ENCODE measurements around the gene EIF5.

Gene EIF5

GRCh38 chr14:103311171-103311997 is 22.7 kb upstream of the EIF5 start:
- no peak for DNase-seq

DNA sequence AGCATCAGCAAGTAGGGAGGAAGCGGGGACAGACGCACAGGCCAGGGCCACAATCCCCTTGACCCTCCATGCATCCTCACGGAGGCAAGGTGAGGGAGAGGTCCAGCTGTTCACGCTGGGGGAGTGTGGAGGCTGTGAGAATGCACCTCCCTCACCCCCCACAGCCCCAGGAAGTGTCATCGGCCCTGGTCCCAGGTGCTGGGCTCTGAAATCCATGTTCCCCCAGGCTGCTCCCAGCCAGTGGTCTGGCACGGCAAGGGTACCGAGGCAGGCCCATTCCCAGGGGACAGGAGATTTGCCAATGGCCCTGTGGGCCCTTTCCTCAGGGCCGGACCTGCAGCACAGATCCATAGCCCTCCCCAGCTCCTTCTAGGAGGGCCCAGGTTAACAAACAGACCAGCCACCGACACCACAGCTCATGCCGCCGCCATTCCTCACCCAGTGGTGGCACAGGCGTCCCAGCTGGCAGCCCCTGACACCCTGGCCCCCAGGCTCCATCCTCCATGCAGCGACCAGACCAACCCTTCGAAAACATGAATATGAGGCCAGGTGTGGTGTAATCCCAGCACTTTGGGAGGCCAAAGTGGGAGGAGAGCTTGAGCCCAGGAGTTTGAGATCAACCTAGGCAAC is 21.9 kb upstream of the EIF5 start:
- no peak for DNase-seq

DNA sequence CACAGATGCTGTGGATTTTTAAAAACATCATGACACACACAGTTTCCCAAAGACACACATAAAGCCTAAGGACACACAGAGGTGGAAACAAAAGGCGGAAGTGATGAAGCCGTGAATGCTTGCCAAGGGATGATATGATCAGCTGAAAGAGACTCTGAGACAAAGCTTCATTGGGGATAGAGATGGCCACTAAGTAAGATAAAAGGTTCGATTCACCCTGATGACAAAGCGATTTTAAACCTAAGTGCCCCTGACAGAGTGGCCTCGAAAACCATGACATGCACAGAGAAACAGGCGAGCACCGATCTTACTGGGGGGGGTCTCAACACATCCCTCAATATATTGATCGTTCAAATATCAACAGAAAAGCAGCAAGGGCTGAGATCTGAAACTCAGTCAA is 20.3 kb upstream of the EIF5 start:
- DNase-seq = no peak

- DNase-seq = no peak
Measured at GRCh38 chr14:103314496-103315277, 19.4 kb upstream of the EIF5 start.

GRCh38 chr14:103315351-103315911 is 18.6 kb upstream of the EIF5 start:
- DNase-seq = no peak

- no peak for DNase-seq
Measured at GRCh38 chr14:103315941-103316340, 18.1 kb upstream of the EIF5 start.

GRCh38 chr14:103316721-103317121 is 17.3 kb upstream of the EIF5 start:
- no peak for DNase-seq

DNA sequence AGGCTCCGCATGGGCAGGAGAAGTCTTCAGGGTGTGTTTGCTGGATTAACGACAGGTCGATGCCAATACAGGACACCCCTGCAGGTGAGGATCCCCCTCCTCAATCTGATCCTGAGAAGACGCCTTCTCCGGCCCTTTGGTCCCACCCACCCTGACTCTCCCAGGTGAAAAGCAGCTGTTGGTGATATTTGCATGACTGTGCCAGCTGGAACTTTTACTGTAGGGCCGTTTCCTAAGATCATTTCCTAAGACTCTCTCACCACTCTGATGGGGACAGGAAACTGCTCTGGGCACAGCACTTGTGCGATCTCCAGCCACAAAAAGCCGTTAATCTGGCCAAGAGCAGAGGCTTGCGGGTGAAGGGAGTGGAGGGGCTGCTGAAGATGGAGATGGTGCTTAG is 16.8 kb upstream of the EIF5 start:
- no peak for DNase-seq

- no peak for DNase-seq
Measured at GRCh38 chr14:103317976-103318580, 16.0 kb upstream of the EIF5 start.

GRCh38 chr14:103318750-103319419 is 15.2 kb upstream of the EIF5 start:
- no peak for DNase-seq

DNA sequence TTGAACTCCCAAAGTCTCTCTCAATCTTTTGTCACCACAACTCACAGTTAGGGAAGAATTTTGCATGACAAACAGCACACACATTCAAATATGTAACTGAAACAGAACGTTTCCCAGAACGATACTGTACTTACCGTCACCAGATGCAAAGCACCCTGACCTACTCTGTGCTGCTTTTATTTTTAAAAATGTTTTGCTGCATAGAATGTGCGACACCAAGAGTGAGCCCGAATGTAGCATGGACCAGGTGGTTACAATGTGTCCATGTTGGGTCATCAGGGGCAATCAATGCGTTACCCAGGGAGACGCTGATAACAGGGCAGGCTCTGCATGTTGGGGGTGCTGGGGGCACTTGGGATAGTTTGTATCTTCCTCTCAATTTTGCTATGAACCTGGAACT is 14.6 kb upstream of the EIF5 start:
- DNase-seq = no peak

DNA sequence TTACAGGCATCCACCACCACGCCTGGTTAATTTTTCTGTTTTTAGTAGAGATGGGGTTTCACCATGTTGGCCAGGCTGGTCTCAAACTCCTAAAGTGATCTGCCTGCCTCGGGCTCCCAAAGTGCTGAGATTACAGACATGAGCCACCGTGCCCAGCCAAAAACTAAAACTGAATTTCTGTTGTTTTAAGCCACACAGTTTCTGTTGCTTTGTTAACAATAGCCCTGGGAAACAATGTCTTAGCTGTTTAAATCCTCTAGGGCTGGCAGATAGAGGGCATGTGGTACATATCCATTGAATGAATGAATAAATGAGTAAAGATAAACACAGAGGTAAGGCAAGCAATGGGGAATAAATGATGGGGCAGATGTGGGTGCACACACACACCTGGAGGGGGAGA is 8.0 kb upstream of the EIF5 start:
- no peak for DNase-seq

DNA sequence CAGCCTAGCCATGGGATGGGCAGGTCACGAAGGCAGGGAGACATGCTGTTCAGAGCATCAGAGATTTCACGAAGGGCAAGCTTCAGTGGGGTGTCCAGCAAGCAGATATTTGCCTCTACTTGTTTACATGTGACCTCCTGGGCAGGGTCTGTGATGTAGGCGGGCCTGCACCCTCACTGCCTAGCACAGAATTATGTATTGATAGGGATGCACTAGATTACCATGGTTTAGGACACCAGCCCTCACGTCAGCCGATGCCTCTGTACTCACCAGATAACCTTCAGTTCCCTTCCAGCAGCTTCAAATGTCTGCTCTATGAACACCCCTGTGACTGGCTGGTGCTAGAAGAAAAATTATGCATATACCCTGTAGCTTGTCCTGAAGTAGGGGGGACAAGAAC is 5.1 kb upstream of the EIF5 start:
- DNase-seq = no peak

DNA sequence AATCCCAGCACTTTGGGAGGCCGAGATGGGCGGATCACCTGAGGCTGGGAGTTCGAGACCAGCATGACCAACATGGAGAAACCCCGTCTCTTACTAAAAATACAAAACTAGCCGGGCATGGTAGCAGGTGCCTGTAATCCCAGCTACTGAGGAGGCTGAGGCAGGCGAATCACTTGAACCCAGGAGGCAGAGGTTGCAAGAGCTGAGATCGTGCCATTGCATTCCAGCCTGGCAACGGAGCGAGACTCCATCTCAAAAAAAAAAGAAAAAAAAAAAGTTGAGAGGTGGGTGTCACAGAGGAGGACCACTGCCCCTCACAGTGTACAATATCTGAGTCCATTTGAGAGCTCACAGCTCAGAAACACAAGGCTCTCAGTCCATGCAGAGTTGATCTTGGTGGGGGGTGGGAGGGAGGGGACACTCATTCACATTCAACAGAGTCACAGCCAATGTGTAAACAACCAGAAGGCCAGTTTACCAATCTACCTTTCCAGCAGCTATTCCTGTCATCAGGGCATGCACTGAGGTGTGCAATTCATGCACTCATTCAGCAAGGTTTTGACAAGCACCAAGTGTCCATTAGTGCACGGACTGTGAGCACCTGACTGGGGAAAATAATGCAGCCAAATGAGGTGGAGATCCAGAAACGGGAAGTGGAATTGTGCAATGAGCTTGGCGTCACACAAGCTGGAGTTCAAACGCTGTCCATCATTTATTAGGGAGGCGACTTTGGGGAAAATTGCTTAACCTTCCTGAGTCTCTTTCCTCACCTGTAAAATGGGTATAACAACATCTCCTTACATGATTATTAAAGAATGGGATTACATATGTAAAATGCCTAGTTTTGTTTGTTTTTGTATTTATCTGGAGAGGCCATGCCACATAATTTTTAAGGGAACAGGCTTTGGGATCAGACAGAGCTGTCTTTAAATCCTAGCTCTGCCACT is 4.4 kb upstream of the EIF5 start:
- no peak for DNase-seq

DNA sequence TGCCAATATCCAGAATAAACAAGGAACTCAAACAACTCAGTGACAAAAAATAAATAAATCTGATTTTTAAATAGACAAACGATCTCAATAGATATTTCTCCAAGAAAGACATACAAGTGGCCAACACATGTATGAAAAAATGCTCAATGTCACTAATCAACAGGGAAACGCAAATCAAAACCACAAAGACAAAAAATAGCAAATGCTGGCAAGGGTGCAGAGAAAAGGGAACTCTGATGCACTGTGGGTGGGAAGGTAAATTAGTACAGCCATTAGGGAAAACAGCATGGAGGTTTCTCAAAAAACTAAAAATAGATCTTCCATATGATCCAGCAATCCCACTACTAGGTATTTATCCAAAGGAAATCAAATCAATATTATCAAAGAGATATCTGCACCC is 3.5 kb upstream of the EIF5 start:
- DNase-seq = no peak

GRCh38 chr14:103332143-103332919 is 1.7 kb upstream of the EIF5 start:
- DNase-seq = no peak

DNA sequence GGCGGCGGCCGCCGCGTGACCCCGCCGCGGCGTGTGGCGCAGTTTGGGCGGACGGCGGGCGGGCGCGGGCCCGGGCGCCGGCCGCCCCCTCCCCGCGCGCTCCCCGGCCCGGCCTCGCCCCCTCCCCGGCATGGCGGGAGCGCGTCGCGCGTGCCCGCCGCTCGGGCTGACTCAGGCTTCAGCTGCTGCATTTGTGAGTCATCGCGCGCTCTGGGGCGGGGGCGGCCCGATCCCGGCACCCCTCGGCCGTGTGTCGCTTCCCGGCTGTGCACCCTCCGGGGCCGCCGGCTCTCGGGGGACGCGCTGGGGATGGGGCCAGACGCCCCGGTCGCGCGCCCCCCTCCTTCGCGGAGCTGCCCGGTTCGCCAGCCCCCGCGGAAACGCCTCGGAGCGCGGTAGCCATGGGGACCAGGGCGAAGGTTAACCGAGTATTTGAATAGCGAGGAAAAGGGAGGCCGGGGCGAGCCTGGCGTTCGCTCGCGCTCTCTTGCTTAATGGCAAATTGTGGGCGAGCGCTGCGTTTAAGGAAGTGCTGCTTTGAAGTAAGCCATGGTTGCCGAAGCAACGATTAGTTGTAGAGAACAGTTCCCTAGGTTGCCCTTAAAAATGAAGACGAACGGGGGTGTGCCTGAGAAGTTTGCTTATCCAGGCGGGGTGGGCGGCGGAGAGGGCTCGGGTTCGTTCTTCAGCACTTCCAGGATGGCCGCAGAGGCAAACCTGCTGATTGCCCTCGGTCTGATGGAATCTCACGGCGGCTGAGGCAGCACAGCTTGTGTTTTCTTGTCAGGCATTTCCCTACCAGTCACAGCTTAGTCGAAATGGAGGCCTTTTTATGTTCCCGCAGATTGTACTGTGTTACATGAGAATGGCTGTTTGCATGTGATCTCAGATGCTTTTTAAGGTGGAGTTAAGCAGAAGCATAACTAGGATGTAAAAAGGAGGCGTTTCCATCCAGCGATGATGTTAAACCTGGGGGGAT is 896 bp downstream of the EIF5 start:
- DNase-seq = peak; percentile 90

DNA sequence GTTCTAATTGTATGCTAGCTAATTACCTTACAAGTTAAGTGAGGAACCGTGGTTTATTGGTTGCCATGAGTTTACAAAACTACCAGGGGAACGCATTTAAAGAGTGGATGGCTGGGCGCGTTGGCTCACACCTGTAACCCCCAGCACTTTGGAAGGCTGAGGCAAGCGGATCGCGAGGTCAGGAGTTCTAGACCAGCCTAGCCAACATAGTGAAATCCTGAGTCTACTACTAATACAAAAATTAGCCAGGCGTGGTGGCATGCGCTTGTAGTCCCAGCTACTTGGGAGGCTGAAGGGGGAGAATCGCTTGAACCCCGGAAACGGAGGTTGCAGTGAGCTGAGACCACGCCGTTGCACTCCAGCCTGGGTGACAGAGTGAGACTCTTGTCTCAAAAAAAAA is 2.2 kb downstream of the EIF5 start:
- DNase-seq = no peak

DNA sequence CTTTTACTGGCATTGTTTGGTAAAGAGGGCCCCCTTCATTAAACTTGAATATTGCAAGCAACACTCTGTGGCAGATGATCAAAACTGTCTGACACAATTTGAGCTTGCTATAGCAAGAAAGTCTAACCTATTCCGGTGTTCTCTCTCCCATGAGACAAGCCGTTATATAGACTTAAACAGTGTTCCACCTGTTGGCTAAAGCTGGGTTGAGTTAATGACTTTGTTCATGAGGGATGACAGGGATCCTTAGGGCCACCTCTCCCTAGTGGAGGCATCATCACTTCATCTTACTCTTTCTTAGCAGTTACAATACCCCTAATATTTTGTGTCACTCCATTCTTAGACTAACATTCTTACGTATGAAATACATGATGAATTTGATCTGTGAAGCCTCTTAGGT is 3.8 kb downstream of the EIF5 start:
- no peak for DNase-seq

All from activated CD8-positive, alpha-beta memory T cell treated with anti-CD3 and anti-CD28 coated beads for 24 hours (primary cell).